Ovary (tissue), 9 donors: Measurements from ENCODE around the gene TDRD3. TPM values are rescaled to one million over a fixed set of nuclear protein-coding genes. Genes with fewer than 3 reads are reported as not detected.

Source experiments
- DNase-seq, 5 donors: peaks; one replicate each; pipeline ENCODE4 v3.0.0-alpha.2; 2019 to 2020
- H3K27ac ChIP-seq, 2 donors: fragments of 200-600 bp; one replicate each; pipeline versions ENCODE4 v1.5.1 to v1.8.0; 2019 to 2022
- H3K27me3 ChIP-seq: fragments of 200-600 bp; one replicate; pipeline ENCODE4 v1.8.0; 2022
- H3K36me3 ChIP-seq: fragments of 200-600 bp; sonication (generic); one replicate; pipeline ENCODE4 v1.5.1; 2019
- H3K4me1 ChIP-seq: one replicate; pipeline ENCODE4 v1.8.1; 2013; ENCODE audit warnings: mild to moderate bottlenecking, moderate library complexity; ENCODE audit not compliant: insufficient read depth
- H3K4me3 ChIP-seq: fragments of 200-600 bp; sonication (generic); one replicate; pipeline ENCODE4 v1.5.1; 2017
- H3K9me3 ChIP-seq, 2 donors: fragments of 200-600 bp in 1 of 2; sonication (generic) in 1 of 2; one replicate each; pipeline versions ENCODE4 v1.5.1 to v1.8.1; 2013 to 2019; ENCODE audit warnings: mild to moderate bottlenecking in 1 of 2, moderate library complexity in 1 of 2
- EP300 ChIP-seq: sonication (generic); formaldehyde crosslinking; IDR thresholded peaks from one replicate; pipeline ENCODE4 v1.6.1; 2017; ENCODE audit warnings: antibody characterized with exemption
- POLR2A ChIP-seq: fragments of 450-650 bp; IDR thresholded peaks from one replicate; pipeline ENCODE4 v1.6.1; 2017; ENCODE audit warnings: antibody characterized with exemption, mild to moderate bottlenecking, moderate library complexity
- WGBS, 3 donors: extraction: QIAGEN DNeasy Blood & Tissue Kit in 1 of 3; methylation state at CpG; one replicate each; pipeline versions ENCODE4 v1.1.5 to v1.1.7; 2013 to 2017; 5-methylcytosine and 5-hydroxymethylcytosine counted together
- intact Hi-C, 4 donors: fragments of 100-400 bp; cut with DNase I; formaldehyde crosslinking; loops; one replicate each; pipeline versions ENCODE4 v1.11.0 to v1.15.1; 2022 to 2023
- polyA plus RNA-seq, 2 donors: library from polyadenylated mRNA; stranded (reverse); fragments of 200-250 nt in 1 of 2; fragments of 350-450 nt in 1 of 2; fragmentation: Illumina TruSeq in 1 of 2; extraction: RNeasy Lipid Tissue Mini Kit (QIAGEN cat#74804) in 1 of 2; gene quantifications; one replicate each; pipeline ENCODE4 v1.2.3, GENCODE V29; 2013 to 2014
- total RNA-seq, 7 donors: library from RNA; depleted of rRNA in 2 of 7; stranded (reverse); fragments of >200 nt in 2 of 7; fragmentation: NEBNext Ultra II Directional in 3 of 7; extraction: Animal tissue kit (Norgen Biotek cat#: 25700) in 3 of 7; gene quantifications; one replicate each; pipeline versions ENCODE4 v1.1.0 to v1.2.4, GENCODE V29; 2016 to 2023
- TF ChIP-seq, protein P1 (sequence below), 3 donors: fragments of 450-650 bp in 2 of 3; fragments of 200-600 bp in 1 of 3; IDR thresholded peaks; one replicate each; pipeline versions ENCODE4 v1.5.1 to v1.8.0; 2016 to 2022; ENCODE audit warnings: antibody characterized with exemption in 3 of 3, mild to moderate bottlenecking in 1 of 3
- donor health status: DM: no; HTN: no; CAD: no; lungs with moderate emphysema.
- donor health status: DM: no; HTN: no; CAD: no.
- donor health status: Bipolar disorder and iron deficiency.
- donor health status: DM: yes; HTN: yes; CAD: no.
- donor health status: DM: no; HTN: no; CAD: no.
- donor health status: DM: yes; HTN: yes; CAD: no.

TDRD3 gene
- total and polyA plus RNA-seq, 9 donors, result 15.8 to 63.0 (median 40.8) TPM

DNA sequence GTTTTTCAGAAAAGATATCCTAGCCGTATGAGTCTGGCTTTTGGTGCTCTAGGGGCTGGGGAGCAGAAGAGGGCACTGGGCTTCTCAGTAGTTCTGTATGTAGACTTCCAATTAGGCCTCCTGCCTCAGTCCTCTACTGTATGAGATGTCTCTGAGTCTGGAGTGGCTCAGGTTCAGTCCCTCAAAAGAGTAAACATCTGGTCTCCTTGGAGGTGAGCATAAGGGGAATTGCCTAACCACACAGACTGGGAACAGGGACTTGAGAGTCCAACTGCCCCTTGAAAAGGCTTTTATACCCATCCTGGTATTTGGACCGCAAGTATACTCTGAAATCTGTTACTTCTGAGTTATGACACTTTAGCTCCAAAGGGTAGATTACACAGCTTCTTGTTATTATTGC, 214.5 kb downstream of the TDRD3 start:
- H3K36me3 ChIP-seq, result no peaks in the 10 kb centered on the region
- intact Hi-C loops, result no loop called here
- 49 to 54% (median 51%) methylated on average over 2 of the region's 2 CpGs for WGBS, 3 donors
- no peaks in the 10 kb centered on the region for H3K4me1 ChIP-seq
- no peaks in the 10 kb centered on the region for H3K9me3 ChIP-seq
- no peaks in the 10 kb centered on the region for H3K27me3 ChIP-seq
- no peak for DNase-seq
- H3K27ac ChIP-seq, result no peak overlapping the region
- no peak for TF ChIP-seq EP300
- TF ChIP-seq, protein P1, sequence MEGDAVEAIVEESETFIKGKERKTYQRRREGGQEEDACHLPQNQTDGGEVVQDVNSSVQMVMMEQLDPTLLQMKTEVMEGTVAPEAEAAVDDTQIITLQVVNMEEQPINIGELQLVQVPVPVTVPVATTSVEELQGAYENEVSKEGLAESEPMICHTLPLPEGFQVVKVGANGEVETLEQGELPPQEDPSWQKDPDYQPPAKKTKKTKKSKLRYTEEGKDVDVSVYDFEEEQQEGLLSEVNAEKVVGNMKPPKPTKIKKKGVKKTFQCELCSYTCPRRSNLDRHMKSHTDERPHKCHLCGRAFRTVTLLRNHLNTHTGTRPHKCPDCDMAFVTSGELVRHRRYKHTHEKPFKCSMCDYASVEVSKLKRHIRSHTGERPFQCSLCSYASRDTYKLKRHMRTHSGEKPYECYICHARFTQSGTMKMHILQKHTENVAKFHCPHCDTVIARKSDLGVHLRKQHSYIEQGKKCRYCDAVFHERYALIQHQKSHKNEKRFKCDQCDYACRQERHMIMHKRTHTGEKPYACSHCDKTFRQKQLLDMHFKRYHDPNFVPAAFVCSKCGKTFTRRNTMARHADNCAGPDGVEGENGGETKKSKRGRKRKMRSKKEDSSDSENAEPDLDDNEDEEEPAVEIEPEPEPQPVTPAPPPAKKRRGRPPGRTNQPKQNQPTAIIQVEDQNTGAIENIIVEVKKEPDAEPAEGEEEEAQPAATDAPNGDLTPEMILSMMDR (IDR thresholded peaks at IDR 0.05), result no peak
- TF ChIP-seq POLR2A, result no peak
- no peak overlapping the region for H3K4me3 ChIP-seq

DNA sequence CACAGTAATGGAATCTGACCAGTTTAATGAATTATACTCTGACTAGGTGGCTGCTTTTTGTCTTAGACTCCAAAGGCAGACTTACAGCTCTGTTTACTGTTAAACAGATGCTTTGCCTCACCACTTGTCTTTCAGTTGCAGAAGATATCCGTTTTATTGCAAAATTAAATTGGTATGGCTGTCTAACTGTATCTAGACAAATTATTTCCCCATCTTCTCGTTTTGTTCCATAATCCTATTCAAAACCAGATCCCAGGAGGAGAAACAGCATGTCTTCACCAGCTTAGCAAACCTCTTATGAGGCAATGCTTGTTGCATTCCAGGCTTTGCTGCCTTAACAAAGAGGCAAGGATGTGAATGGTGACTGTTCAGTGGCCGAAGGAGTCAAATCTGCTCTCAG, 215.6 kb downstream of the TDRD3 start:
- TF ChIP-seq, protein P1 (IDR thresholded peaks at IDR 0.05), result no peak
- TF ChIP-seq EP300, result no peak
- no peak for TF ChIP-seq POLR2A
- Histone ChIP-seq H3K36me3 (no peaks in the 10 kb centered on the region), H3K27me3 (no peaks in the 10 kb centered on the region), H3K4me3 (no peak overlapping the region), H3K27ac (no peak overlapping the region), H3K9me3 (no peaks in the 10 kb centered on the region), H3K4me1 (no peaks in the 10 kb centered on the region)
- DNase-seq, result no peak
- WGBS, 3 donors, result 47 to 53% (median 48%) methylated on average over 3 of the region's 3 CpGs
- intact Hi-C loops, result no loop called here

DNA sequence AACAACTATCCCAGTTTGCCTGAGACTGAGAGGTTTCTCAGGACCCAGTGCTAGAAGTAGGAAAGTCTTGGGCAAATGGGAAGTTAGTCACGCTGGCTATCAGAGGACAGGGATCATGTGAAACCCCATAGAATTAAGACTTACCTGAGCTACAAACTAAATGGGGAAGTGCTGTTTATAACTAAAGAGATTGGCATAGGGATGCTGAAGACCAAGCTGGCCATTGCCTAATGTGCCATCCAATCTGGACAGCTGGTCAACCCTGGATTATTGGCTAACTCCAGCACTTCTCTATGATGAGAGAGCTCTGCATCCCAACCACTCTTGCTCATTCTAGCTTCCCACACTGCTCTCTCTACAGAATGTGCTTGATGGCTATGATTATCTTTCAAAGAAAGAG, 216.1 kb downstream of the TDRD3 start:
- Histone ChIP-seq H3K4me3 (no peak overlapping the region), H3K4me1 (no peaks in the 10 kb centered on the region), H3K27me3 (no peaks in the 10 kb centered on the region), H3K9me3 (no peaks in the 10 kb centered on the region), H3K36me3 (no peaks in the 10 kb centered on the region), H3K27ac (no peak overlapping the region)
- no peak for DNase-seq
- intact Hi-C loops, result no loop called here
- TF ChIP-seq, protein P1 (IDR thresholded peaks at IDR 0.05), result no peak
- TF ChIP-seq EP300 (no peak), POLR2A (no peak)
- 78 to 100% (median 89%) methylated on average over 1 of the region's 1 CpG for WGBS, 3 donors

DNA sequence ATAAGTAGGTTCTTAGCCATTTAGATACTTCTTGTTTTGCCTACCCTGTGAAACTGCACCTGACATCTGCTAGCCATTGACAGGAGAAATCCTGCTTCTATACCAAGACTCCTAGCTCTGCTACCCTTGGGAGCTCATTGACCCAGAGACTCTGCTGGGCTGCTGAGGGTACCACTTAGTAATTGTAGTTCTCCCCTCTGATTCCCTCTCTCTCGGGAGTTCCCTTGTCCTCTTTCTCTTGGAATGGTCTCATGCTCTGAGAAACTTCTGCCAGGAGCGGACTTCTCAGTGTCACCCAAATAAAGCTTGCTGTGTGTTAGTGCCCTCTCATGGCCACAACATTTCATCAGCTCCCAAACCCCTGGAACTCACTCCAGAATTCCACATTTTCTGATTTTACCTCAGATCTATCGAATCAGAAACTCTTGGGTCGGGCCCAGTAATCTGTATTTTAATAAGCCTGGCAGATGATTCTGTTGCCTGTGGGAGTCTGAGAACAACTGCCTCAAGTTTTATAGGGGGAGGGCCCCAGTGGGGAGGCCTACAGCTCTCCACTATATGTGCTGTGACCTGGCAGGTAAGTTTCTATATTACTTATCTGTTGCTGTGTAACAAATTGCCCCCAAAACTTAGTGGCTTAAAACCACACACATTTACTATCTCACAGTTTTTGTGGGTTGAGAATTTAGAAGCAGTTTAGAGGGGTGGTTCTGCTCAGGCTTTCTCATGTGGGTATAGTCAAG, 221.1 kb downstream of the TDRD3 start:
- no peak for TF ChIP-seq POLR2A
- TF ChIP-seq EP300, result no peak
- TF ChIP-seq, protein P1 (IDR thresholded peaks at IDR 0.05), result no peak
- intact Hi-C loops, result no loop called here
- Histone ChIP-seq H3K4me1 (no peaks in the 10 kb centered on the region), H3K27ac (no peak overlapping the region), H3K4me3 (no peak overlapping the region), H3K27me3 (no peaks in the 10 kb centered on the region), H3K36me3 (no peaks in the 10 kb centered on the region), H3K9me3 (no peaks in the 10 kb centered on the region)
- no peak for DNase-seq
- WGBS, 3 donors, result 63 to 73% (median 71%) methylated on average over 4 of the region's 4 CpGs
